ENCODE measurements around the gene ENOX1.

Gene ENOX1

GRCh38 chr13:43331672-43332071, 455.1 kb downstream of the ENOX1 start (continued):
- TF ChIP-seq ZNF398 (tag by site-specific recombination; IDR thresholded peaks at IDR 0.05) (no peak), ZNF600 (tag by site-specific recombination; IDR thresholded peaks at IDR 0.05) (no peak), ZNF19 (tag by site-specific recombination; IDR thresholded peaks at IDR 0.05; ENCODE audit: low read depth) (no peak), KLF10 (tag by site-specific recombination; IDR thresholded peaks at IDR 0.05) (no peak), ZSCAN16 (tag by site-specific recombination; IDR thresholded peaks at IDR 0.05) (no peak), PRDM4 (tag by site-specific recombination; IDR thresholded peaks at IDR 0.05) (no peak), YY1 (tag by site-specific recombination; IDR thresholded peaks at IDR 0.05) (no peak), ZNF626 (tag by site-specific recombination; IDR thresholded peaks at IDR 0.05) (no peak)

- CTCF ChIA-PET = interaction anchor here (0.6 kb wide), 1 partner anchor 473 kb away, joined by 3 read pairs; no protein-coding TSS in a partner anchor
- POLR2A ChIA-PET = no interaction called here
- no peaks in the 10 kb centered on the region for H3K9me3 ChIP-seq (ENCODE audit: control insufficient read depth, insufficient read depth, low read depth, low read length)
- H3K4me1 ChIP-seq (ENCODE audit: control insufficient read depth, insufficient read depth, low read length) = no peaks in the 10 kb centered on the region
- no peaks in the 10 kb centered on the region for H3K36me3 ChIP-seq (ENCODE audit: control insufficient read depth in 2 of 2, insufficient read depth in 1 of 2, low read length in 2 of 2)
- H3K4me3 ChIP-seq (ENCODE audit: low read depth, low read length) = no peak overlapping the region
- no peak for TF ChIP-seq ZNF654 (tag by site-specific recombination; IDR thresholded peaks at IDR 0.05; ENCODE audit: low read depth)
- H3K27ac ChIP-seq (ENCODE audit: extremely low read depth, low read depth, low read length) = no peak overlapping the region
These were observed 457.1 kb downstream of the ENOX1 start for GRCh38 chr13:43329702-43330101.

GRCh38 chr13:43328907-43329306, 457.9 kb downstream of the ENOX1 start:
- H3K4me1 ChIP-seq (ENCODE audit: control insufficient read depth, insufficient read depth, low read length) = no peaks in the 10 kb centered on the region
- H3K27ac ChIP-seq (ENCODE audit: extremely low read depth, low read depth, low read length) = no peak overlapping the region
- TF ChIP-seq ZNF830 (tag by site-specific recombination; IDR thresholded peaks at IDR 0.05; ENCODE audit: low read depth) (no peak), ZNF48 (tag by site-specific recombination; IDR thresholded peaks at IDR 0.05) (no peak), SALL2 (tag by site-specific recombination; IDR thresholded peaks at IDR 0.05; ENCODE audit: borderline replicate concordance) (no peak), ZNF549 (tag by site-specific recombination; IDR thresholded peaks at IDR 0.05) (no peak), ZNF221 (tag by site-specific recombination; IDR thresholded peaks at IDR 0.05; ENCODE audit: borderline replicate concordance) (no peak), ZXDB (tag by site-specific recombination; IDR thresholded peaks at IDR 0.05) (no peak), GLIS2 (tag by site-specific recombination; IDR thresholded peaks at IDR 0.05) (no peak), ZBTB20 (tag by site-specific recombination; IDR thresholded peaks at IDR 0.05) (no peak), MEIS1 (CRISPR knock-in tag; IDR thresholded peaks at IDR 0.05; ENCODE audit: borderline replicate concordance) (no peak), ZNF518A (tag by site-specific recombination; conservative IDR thresholded peaks at IDR 0.05; ENCODE audit: low read depth) (no peak), ZNF585B (tag by site-specific recombination; IDR thresholded peaks at IDR 0.05) (no peak), KLF16 (tag by site-specific recombination; IDR thresholded peaks at IDR 0.05) (no peak), ZNF362 (tag by site-specific recombination; IDR thresholded peaks at IDR 0.05) (no peak), ZNF600 (tag by site-specific recombination; IDR thresholded peaks at IDR 0.05) (no peak), ZNF514 (tag by site-specific recombination; IDR thresholded peaks at IDR 0.05) (no peak), ZNF133 (tag by site-specific recombination; IDR thresholded peaks at IDR 0.05) (no peak)
- H3K4me3 ChIP-seq (ENCODE audit: low read depth, low read length) = no peak overlapping the region
- ChIA-PET CTCF (no interaction called here), POLR2A (no interaction called here)
- no peaks in the 10 kb centered on the region for H3K9me3 ChIP-seq (ENCODE audit: control insufficient read depth, insufficient read depth, low read depth, low read length)
- no peaks in the 10 kb centered on the region for H3K36me3 ChIP-seq (ENCODE audit: control insufficient read depth in 2 of 2, insufficient read depth in 1 of 2, low read length in 2 of 2)

All from HEK293 (cell line).